Renal pelvis (tissue), 12 donors: ENCODE results near the gene HOXD8. TPM values are rescaled to one million over a fixed set of nuclear protein-coding genes. Genes with fewer than 3 reads are reported as not detected.

Experiments
- DNase-seq: peaks from one replicate; pipeline ENCODE4 v3.0.0-alpha.2; 2013
- long read RNA-seq, 16 experiments: transcript quantifications; one replicate each; lab custom pipeline, GENCODE V29; 2026
- polyA plus RNA-seq, 3 donors: library from polyadenylated mRNA; unstranded; fragments of 120-200 nt; gene quantifications; one replicate each; pipeline ENCODE4 v1.2.1, GENCODE V29; 2013; ENCODE audit not compliant: insufficient read length in 3 of 3

Gene HOXD8
- 100 to 1,000 TPM; 171 to 182 (median 181) TPM for polyA plus RNA-seq
- long read RNA-seq, donor 1, transcript HOXD8-201 (2 exons, 1,917 nt) = major isoform, 32 of 95 reads
- long read RNA-seq, donor 1, transcript HOXD8-203 (2 exons, 1,268 nt) = minor isoform, 23 of 95 reads
- long read RNA-seq, donor 1, partial matches to known transcripts = 0 of 95 reads
- long read RNA-seq, donor 1, other reads (novel, unspliced or antisense) = 37 of 95 reads
- long read RNA-seq, donor 2, transcript HOXD8-203 (2 exons, 1,268 nt) = minor isoform, 17 of 50 reads
- long read RNA-seq, donor 2, transcript HOXD8-201 (2 exons, 1,917 nt) = major isoform, 22 of 50 reads
- long read RNA-seq, donor 2, partial matches to known transcripts = 0 of 50 reads
- long read RNA-seq, donor 2, other reads (novel, unspliced or antisense) = 7 of 50 reads
- long read RNA-seq, donor 3, transcript HOXD8-202 (3 exons, 1,608 nt) = minor isoform, 6 of 55 reads
- long read RNA-seq, donor 3, transcript HOXD8-203 (2 exons, 1,268 nt) = minor isoform, 21 of 55 reads
- long read RNA-seq, donor 3, transcript HOXD8-201 (2 exons, 1,917 nt) = major isoform, 28 of 55 reads
- long read RNA-seq, donor 3, partial matches to known transcripts = 0 of 55 reads
- long read RNA-seq, donor 3, other reads (novel, unspliced or antisense) = 0 of 55 reads
- long read RNA-seq, donor 4, transcript HOXD8-203 (2 exons, 1,268 nt) = minor isoform, 17 of 84 reads
- long read RNA-seq, donor 4, transcript HOXD8-201 (2 exons, 1,917 nt) = major isoform, 26 of 84 reads
- long read RNA-seq, donor 4, transcript HOXD8-202 (3 exons, 1,608 nt) = minor isoform, 6 of 84 reads
- long read RNA-seq, donor 4, partial matches to known transcripts = 0 of 84 reads
- long read RNA-seq, donor 4, other reads (novel, unspliced or antisense) = 35 of 84 reads
- long read RNA-seq, donor 5, transcript HOXD8-203 (2 exons, 1,268 nt) = minor isoform, 14 of 47 reads
- long read RNA-seq, donor 5, transcript HOXD8-201 (2 exons, 1,917 nt) = major isoform, 16 of 47 reads
- long read RNA-seq, donor 5, partial matches to known transcripts = 0 of 47 reads
- long read RNA-seq, donor 5, other reads (novel, unspliced or antisense) = 15 of 47 reads
- long read RNA-seq, donor 6, transcript HOXD8-203 (2 exons, 1,268 nt) = minor isoform, 19 of 57 reads
- long read RNA-seq, donor 6, transcript HOXD8-201 (2 exons, 1,917 nt) = major isoform, 33 of 57 reads
- long read RNA-seq, donor 6, transcript HOXD8-202 (3 exons, 1,608 nt) = minor isoform, 5 of 57 reads
- long read RNA-seq, donor 6, partial matches to known transcripts = 0 of 57 reads
- long read RNA-seq, donor 6, other reads (novel, unspliced or antisense) = 0 of 57 reads
- long read RNA-seq, donor 7, transcript HOXD8-201 (2 exons, 1,917 nt) = major isoform, 22 of 72 reads
- long read RNA-seq, donor 7, transcript HOXD8-203 (2 exons, 1,268 nt) = major isoform, 22 of 72 reads
- long read RNA-seq, donor 7, partial matches to known transcripts = 0 of 72 reads
- long read RNA-seq, donor 7, other reads (novel, unspliced or antisense) = 25 of 72 reads
- long read RNA-seq, donor 8, partial matches to known transcripts = 0 of 6 reads
- long read RNA-seq, donor 8, other reads (novel, unspliced or antisense) = 0 of 6 reads
- long read RNA-seq, donor 9, transcript HOXD8-203 (2 exons, 1,268 nt) = minor isoform, 24 of 77 reads
- long read RNA-seq, donor 9, transcript HOXD8-201 (2 exons, 1,917 nt) = major isoform, 47 of 77 reads
- long read RNA-seq, donor 9, transcript HOXD8-202 (3 exons, 1,608 nt) = minor isoform, 6 of 77 reads
- long read RNA-seq, donor 9, partial matches to known transcripts = 0 of 77 reads
- long read RNA-seq, donor 9, other reads (novel, unspliced or antisense) = 0 of 77 reads
- long read RNA-seq, donor 10, transcript HOXD8-201 (2 exons, 1,917 nt) = major isoform, 15 of 59 reads
- long read RNA-seq, donor 10, transcript HOXD8-203 (2 exons, 1,268 nt) = minor isoform, 13 of 59 reads
- long read RNA-seq, donor 10, partial matches to known transcripts = 0 of 59 reads
- long read RNA-seq, donor 10, other reads (novel, unspliced or antisense) = 27 of 59 reads
- long read RNA-seq, donor 11, transcript HOXD8-203 (2 exons, 1,268 nt) = minor isoform, 12 of 38 reads
- long read RNA-seq, donor 11, transcript HOXD8-201 (2 exons, 1,917 nt) = major isoform, 23 of 38 reads
- long read RNA-seq, donor 11, partial matches to known transcripts = 0 of 38 reads
- long read RNA-seq, donor 11, other reads (novel, unspliced or antisense) = 0 of 38 reads
- long read RNA-seq, donor 12, transcript HOXD8-203 (2 exons, 1,268 nt) = minor isoform, 21 of 89 reads
- long read RNA-seq, donor 12, transcript HOXD8-201 (2 exons, 1,917 nt) = major isoform, 29 of 89 reads
- long read RNA-seq, donor 12, partial matches to known transcripts = 0 of 89 reads
- long read RNA-seq, donor 12, other reads (novel, unspliced or antisense) = 37 of 89 reads
- long read RNA-seq, donor 13, transcript HOXD8-203 (2 exons, 1,268 nt) = minor isoform, 17 of 61 reads
- long read RNA-seq, donor 13, transcript HOXD8-201 (2 exons, 1,917 nt) = major isoform, 22 of 61 reads
- long read RNA-seq, donor 13, partial matches to known transcripts = 0 of 61 reads
- long read RNA-seq, donor 13, other reads (novel, unspliced or antisense) = 20 of 61 reads
- long read RNA-seq, donor 14 = 0 reads
- long read RNA-seq, donor 15, transcript HOXD8-202 (3 exons, 1,608 nt) = minor isoform, 6 of 56 reads
- long read RNA-seq, donor 15, transcript HOXD8-203 (2 exons, 1,268 nt) = minor isoform, 14 of 56 reads
- long read RNA-seq, donor 15, transcript HOXD8-201 (2 exons, 1,917 nt) = major isoform, 21 of 56 reads
- long read RNA-seq, donor 15, partial matches to known transcripts = 15 of 56 reads
- long read RNA-seq, donor 15, other reads (novel, unspliced or antisense) = 0 of 56 reads
- long read RNA-seq, donor 16, transcript HOXD8-203 (2 exons, 1,268 nt) = minor isoform, 24 of 117 reads
- long read RNA-seq, donor 16, transcript HOXD8-201 (2 exons, 1,917 nt) = major isoform, 26 of 117 reads
- long read RNA-seq, donor 16, transcript HOXD8-202 (3 exons, 1,608 nt) = minor isoform, 6 of 117 reads
- long read RNA-seq, donor 16, partial matches to known transcripts = 24 of 117 reads
- long read RNA-seq, donor 16, other reads (novel, unspliced or antisense) = 37 of 117 reads

GRCh38 chr2:176128982-176129796, at the start of gene HOXD8:
Gene HOXD8 (plus strand): TSS chr2:176129705. CDS start chr2:176130367, 662 bp downstream.
- DNase-seq = peak; percentile 89

- DNase-seq = no peak
Measured at GRCh38 chr2:176079831-176080539, 49.5 kb upstream of the HOXD8 start.

DNA sequence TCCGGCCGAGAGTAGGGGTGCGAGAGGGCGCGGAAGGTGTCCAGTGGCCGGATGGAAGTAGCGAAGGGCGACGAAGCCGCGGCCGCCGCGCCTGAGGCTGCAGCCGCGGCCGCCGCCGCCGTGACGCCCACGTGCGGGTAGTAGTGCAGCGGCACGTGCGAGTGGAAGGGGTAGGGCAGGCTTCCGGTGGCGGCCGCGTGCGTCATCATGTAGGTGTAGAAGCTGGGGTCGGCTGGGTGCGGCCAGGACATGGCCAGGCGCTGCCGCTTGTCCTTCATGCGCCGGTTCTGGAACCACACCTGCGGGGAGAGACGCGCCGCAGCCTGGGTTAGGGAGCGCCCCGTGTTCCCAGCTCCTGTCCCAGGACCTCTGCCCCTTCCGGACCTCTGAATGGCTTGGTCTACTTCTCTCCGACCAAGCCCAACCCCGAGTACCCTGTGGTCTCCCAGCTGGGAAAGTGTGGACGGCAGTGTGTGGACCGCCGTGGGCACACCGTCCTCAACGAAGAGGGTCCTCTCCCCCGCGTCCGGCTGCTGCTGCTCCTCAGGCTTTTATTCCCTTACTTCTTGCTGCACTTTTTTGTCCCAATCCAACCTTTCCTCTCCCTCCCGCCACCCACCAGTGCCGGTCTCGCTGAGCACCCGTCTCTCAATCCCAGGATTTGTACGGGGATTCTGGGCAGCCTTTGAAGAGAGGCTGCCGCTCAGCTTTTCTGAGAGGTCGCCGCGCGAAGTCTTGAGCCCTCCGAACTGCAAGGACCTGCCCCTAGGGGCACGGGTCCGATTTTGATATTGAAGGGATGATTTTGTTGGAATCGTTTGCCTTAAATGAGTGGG, 48.7 kb upstream of the HOXD8 start:
- no peak for DNase-seq

DNA sequence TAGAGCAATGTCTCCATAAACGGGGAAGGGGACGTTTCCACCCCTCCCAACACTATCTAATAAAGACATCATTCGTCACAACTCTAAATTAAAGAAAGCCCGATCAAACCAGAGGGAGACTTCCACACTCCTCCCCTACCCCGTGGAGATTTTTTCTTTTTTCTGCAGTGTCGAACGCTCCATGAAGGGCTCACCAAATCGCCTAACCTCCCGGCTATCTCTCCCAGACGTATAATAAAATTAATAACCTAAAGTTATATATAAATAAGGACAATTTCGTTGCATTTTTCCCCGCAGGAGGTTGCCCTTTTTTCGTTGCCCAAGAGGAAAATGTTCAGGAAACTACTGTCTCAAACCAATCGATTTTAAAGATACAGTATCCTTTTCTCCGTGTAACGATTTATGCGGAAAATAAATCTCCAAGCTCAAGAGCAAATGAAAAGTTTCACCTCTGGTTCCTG, 48.1 kb upstream of the HOXD8 start:
- no peak for DNase-seq

- no peak for DNase-seq
Measured at GRCh38 chr2:176081837-176082524, 47.5 kb upstream of the HOXD8 start.

DNA sequence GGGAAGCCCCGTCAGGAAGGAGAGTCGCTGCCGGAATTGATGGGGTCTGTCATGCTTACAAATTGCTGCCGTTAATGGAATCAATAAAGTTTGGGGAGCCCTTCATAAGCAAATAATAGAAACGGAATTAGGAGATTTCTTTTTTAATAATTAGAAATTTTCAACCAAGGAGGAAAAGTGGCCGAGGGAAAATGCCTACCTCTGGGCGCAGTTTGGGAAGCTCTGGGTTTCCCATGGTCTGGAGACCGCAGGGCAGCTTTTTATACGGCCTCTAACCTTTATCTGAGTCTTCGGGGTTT, 47.0 kb upstream of the HOXD8 start:
- no peak for DNase-seq

GRCh38 chr2:176082824-176083751, 46.4 kb upstream of the HOXD8 start:
- DNase-seq = no peak

DNA sequence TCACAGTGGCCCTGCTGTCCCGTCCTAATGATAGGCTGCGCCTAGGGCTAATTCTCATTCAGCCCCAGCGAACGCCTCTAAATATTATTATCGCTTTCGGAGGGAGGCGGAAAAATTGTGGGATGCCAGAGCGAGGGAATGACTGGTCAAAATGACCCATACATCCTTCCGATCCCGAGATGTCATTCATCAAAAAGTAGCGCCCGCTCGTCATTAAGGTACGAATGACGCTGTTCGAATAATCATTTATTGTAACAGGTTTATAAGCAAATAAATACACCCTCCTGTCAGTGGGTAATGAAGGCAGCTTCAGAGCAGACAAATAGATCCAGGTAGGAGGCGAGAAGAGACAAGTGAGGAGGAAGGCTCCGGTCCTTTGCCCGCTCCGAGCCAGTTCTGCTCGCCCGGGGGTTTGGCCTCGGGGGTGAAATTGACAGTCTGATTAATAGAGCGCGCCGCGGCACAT, 45.7 kb upstream of the HOXD8 start, which contains the start of gene EVX2:
TSS of gene EVX2 (minus strand) at position 167 of the 466 bp plus-strand sequence. CDS start 186 bp downstream, outside the sequence.
- no peak for DNase-seq

DNA sequence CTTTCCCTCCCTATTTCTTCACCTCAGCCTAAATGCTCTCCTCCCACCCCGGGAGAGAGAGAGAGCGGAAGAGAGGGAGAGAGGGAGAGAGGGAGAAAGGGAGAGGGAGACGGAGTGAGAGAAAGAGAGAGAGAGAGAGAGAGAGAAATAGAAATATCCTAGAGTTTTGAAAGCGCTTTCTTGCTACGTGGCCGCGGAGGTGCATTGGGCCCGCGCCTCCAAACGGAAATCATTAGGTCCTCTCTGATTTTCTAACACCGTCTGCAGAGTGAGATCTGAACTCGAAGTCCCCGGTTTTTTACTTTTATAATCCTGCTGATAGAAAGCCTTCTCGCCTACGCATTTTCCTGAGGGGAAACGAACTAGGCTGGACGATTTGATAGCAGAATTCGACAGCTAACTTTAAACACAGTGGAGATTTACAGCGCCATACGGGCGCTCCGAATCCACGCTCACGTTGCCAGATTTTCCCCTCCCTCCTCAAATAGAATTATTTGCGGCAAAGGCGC, 44.8 kb upstream of the HOXD8 start:
- no peak for DNase-seq

DNA sequence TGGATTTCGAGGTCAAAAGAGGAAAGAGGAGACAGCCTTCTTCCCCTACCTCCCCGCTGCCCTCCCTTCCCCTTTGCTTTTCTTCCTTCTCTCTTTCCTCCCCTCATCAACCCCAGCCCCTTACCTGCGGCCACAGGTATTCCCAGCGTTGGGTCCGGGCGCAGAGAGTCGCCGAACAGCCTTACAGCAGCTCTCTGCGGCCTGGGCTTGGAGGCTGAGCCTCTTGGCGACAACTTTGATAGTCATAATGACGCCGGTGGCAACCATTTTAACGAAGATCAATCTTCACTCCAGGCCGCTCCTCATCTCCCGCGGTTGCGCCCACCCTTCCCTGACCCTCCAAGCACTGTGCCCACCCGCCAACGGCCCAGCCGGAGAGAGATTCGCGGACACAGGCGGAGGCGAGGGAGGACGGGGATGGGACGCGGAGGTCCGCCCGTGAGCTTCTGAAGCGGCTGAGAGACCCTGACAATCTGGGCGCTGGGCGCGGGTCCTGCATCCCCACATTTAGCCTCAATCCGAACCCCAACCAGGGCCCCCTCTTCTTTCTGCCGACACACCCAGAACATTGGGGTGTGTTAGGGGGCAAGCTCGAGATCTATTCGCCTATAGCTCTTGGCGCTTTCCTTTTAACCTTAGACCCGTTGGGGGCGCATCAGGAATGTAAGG, 44.3 kb upstream of the HOXD8 start:
- DNase-seq = no peak

GRCh38 chr2:176085861-176086771, 43.4 kb upstream of the HOXD8 start:
- no peak for DNase-seq
